Medulla oblongata (tissue), 1 donor: ENCODE data around the gene PPFIBP2.

ENCODE experiments used
- DNase-seq: peaks from one replicate; pipeline ENCODE4 v3.0.0-alpha.2; 2015; ENCODE audit errors: extremely low spot score

The PPFIBP2 gene

GRCh38 chr11:7665473-7666291 lies 151.9 kb downstream of the PPFIBP2 start:
- DNase-seq: peak; percentile 69

GRCh38 chr11:7666292-7666866 lies 152.6 kb downstream of the PPFIBP2 start:
- no peak for DNase-seq

DNA sequence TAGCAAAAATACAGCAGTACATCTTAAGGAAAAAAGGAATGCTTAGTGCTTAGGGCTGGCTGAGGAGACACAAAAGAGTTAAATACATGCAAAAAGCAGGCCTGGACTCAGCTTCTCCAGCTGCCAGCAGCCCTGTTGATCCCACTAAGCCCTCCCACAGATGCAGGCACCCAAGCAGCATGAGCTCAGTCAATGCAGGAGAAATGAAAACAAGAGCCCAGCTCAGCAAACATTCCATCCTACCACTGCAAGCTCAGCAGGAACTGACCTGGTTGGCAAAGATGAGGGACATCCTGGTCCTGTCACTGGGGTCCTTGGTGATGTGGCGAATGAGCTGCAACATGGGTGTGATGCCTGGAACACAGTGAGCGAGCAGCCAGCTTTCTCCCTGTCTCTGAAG lies 153.7 kb downstream of the PPFIBP2 start:
- peak; percentile 49 for DNase-seq

GRCh38 chr11:7668464-7668863 lies 154.7 kb downstream of the PPFIBP2 start:
- no peak for DNase-seq

DNA sequence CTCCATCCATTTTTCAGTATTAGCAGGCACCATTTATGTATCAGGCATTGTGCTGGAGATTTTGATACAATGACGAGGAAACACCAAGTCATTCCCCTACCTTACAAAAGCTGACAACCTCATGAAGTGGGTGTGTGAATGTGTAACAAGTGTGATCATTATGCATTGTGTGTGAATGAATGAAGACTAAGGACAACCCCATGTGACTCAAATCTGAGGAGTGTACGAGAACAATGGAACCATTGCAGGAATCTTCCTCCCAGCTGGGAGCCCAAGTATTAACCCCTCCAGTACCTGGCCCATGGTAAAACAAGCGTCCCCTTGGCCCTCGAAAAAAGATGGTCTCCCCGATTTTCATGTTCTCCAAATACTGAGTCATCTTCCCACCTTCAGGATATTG lies 155.1 kb downstream of the PPFIBP2 start:
- DNase-seq: peak; percentile 85

- no peak for DNase-seq
Measured at GRCh38 chr11:7670641-7671040, 156.8 kb downstream of the PPFIBP2 start.

DNA sequence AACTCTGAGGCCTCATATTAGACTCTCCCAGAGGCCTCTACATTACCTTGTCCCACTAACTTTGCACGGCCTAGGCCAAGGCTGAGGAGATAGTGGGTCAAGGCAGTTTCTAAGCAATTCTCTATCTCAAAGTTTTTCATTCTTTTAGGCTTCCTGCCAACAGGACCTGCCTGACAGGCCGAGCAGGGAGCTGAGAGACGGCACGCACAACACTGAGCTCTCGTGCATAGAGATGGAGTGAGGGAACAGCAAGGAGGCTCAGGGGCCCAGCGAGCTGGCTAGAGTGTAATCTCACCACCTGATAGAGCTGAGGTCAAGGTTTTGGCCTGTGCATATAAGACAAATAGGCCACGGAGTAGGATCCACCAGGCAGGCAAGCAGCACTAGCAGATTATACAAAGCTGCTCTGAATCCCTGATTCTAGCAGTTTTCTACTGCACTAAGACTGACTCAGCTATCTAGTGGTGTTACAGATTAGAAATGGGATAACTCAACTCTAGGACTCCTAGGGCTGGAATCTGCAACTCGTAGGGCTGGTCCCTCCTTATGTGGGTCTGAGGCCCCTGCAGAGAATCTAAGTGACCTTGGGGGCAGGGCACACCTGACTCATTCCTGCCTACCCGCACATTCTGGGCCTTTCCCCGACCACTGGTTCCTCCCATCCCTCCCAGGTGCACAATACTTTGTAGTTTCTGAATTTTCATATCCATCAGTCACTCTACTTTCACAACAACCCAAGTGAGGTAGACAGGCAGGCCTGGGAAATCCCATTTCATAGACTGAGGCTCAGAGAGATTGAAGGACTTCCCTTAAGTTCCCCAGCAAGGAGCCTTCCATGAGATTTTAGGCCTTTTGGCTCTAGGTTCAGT lies 157.8 kb downstream of the PPFIBP2 start:
- DNase-seq: no peak

- no peak for DNase-seq
Measured at GRCh38 chr11:7672276-7672959, 158.6 kb downstream of the PPFIBP2 start.

- DNase-seq: peak; percentile 67
Measured at GRCh38 chr11:7672960-7673723, 159.3 kb downstream of the PPFIBP2 start, which contains the start of gene CYB5R2. CYB5R2 (minus strand) TSS chr11:7673500; CDS start chr11:7672825, 675 bp downstream.

DNA sequence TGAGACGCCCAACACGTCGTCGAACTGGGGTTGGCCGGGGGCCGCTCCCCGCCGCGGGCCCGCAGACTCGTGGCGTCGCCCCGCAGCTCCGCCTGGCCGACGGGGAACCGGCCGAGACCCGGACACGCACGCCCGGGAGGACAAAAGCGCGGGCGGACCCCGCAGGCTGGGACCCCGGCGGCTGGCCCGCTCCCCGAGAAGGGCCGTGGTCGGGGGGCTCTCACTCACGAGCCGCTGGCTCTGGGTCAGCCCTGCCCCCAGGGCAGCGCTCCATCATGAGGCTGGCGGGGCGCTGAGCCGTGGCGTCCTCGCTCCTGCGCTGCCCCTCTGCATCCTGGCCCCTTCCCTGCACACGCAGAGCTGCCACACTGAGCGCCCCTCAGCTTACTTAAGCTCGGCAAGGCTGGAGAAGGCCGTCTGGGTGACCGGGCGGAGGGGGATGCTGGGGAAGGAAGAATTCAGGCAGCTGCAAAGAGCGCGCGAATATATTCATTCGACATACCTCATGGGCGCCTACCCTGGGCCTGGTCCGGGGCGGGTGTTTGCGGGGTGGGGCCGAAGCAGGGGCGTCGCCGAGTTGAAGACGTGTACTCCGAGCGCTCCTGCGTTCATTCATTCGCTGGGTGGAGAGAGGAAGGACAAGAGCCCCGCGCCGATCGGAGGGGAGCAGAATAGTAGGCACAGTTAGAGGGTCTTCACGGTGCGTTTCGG lies 160.1 kb downstream of the PPFIBP2 start:
- no peak for DNase-seq

- DNase-seq: no peak
Measured at GRCh38 chr11:7675631-7676030, 161.8 kb downstream of the PPFIBP2 start.

DNA sequence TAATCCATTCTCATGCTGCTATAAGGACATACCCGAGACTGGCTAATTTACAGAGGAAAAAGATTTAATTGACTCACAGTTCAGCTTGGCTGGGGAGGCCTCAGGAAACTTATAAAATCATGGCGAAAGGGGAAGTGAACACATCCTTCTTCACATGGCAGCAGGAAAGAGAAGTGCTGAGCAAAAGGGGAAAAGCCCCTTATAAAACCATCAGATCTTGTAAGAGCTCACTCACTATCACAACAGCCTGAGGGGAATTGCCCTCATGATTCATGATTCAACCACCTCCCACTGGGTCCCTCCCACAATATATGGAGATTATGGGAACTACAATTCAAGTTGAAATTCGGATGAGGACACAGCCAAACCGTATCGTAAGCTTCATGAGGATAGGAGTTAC lies 163.3 kb downstream of the PPFIBP2 start:
- no peak for DNase-seq

DNA sequence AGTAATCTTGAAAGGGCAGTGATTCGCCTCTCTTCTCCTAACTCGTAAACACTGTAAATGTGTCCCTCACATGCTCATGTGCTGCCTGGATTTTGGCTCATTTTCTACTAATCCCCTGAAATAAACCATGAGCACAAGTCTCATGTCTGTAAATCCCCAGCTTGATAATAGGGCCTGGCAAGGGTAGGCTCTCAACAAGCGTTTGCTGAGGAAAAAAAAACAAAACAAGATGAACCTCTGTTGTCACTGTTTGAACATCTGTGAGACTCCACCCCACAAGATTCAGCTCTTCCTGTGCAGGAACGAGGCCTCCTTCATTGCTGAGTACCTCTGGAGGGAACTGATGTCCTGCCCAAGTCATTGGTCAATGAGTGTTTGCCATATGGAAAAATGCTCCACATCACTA lies 164.0 kb downstream of the PPFIBP2 start:
- DNase-seq: no peak

GRCh38 chr11:7683571-7683970 lies 169.8 kb downstream of the PPFIBP2 start:
- no peak for DNase-seq

- no peak for DNase-seq
Measured at GRCh38 chr11:7686761-7687160, 173.0 kb downstream of the PPFIBP2 start.

GRCh38 chr11:7687386-7687785 lies 173.6 kb downstream of the PPFIBP2 start:
- no peak for DNase-seq

- DNase-seq: peak; percentile 60
Measured at GRCh38 chr11:7688238-7688826, 174.5 kb downstream of the PPFIBP2 start.

DNA sequence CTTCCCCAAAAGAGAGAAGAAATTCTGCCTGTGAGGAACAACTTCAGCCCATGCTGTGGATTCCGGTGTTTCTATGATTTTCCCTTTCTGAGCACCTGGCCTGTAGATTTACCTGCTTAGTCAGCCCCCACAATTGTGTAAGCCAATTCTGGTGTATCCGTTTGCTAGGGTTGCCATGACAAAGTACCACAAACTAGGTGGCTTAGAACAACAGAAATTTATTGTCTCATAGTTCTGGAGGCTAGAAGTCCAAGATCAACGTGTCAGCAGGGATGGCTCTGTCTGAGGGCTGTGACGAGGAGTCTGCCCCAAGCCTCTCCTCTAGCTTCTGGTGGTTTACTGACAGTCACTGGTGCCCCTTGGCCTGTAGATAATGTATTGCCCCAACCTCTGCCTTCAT lies 175.4 kb downstream of the PPFIBP2 start:
- no peak for DNase-seq

- no peak for DNase-seq
Measured at GRCh38 chr11:7690648-7691047, 176.8 kb downstream of the PPFIBP2 start.

DNA sequence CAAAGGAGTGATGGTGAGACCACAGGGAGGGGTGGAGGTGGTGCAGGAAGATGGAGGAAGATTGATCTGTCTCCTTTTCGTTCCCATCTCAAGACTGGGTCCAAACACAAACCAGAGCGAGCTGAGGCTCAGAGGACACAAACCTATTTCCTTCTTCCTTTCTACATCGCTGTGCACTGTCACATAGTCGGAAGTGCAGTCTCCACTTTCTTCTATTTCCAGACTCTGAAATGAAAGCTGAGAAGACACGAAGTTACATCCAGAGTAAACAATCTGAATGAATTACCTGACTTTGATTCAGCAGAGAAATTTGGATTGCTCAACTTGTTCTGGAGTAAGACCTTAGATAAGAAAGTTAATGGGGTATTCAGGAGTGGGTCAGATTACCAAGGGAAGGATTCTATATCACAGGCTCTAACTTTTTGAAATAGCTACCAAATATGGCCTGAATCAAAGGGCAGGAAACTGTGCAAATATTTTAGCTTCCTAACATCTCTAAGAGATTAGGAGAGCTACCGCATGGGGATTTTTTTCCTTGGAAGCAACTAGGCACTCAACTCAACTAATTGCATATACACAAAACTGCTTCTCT lies 178.1 kb downstream of the PPFIBP2 start:
- DNase-seq: no peak
